IMR-90 (cell line): ENCODE results near the gene ZMYND10. TPM values are rescaled to one million over a fixed set of nuclear protein-coding genes. Genes with fewer than 3 reads are reported as not detected.

Experiments
- ATAC-seq: fragments of 200-7000 bp; cut with Tn5 transposase; 2 replicates; pipeline ENCODE4 v1.9.1; 2020; ENCODE audit warnings: low read depth, mild to moderate bottlenecking, moderate library complexity
- BruUV-seq: library from RNA; stranded (reverse); fragments of 400-500 nt; replicated peaks from 2 replicates; lab custom pipeline; 2021; lab: Mats Ljungman, UMichigan
- CTCF ChIA-PET: fragments of 300-600 bp; formaldehyde crosslinking; extraction: SDS; loops from one replicate; lab custom pipeline; 2021; ENCODE audit warnings: antibody characterized with exemption; lab: Yijun Ruan, JAX
- POLR2A ChIA-PET: fragments of 300-600 bp; sonication (Branson Sonifier 250); formaldehyde crosslinking; loops from one replicate; lab custom pipeline; 2022; ENCODE audit warnings: antibody characterized with exemption; ENCODE audit not compliant: unreplicated experiment; lab: Charles Lee
- DNase-seq: peaks from one replicate; pipeline ENCODE4 v3.0.0; 2013
- H2AFZ ChIP-seq: replicated peaks from 2 replicates; pipeline ENCODE3; 2013; ENCODE audit warnings: low read length, mild to moderate bottlenecking; ENCODE audit not compliant: poor library complexity
- H2AK5ac ChIP-seq: 2 replicates; pipeline ENCODE4 v1.6.1; 2013; ENCODE audit warnings: low read depth, low read length, inconsistent platforms
- H2AK9ac ChIP-seq: replicated peaks from 2 replicates; pipeline ENCODE3; 2013; ENCODE audit warnings: mild to moderate bottlenecking, low read depth, low read length, moderate library complexity; ENCODE audit not compliant: poor library complexity
- H2BK120ac ChIP-seq: 2 replicates; pipeline ENCODE4 v1.6.1; 2013; ENCODE audit warnings: low read depth, low read length, inconsistent platforms
- H2BK15ac ChIP-seq: 3 replicates; pipeline ENCODE4 v1.6.1; 2013; ENCODE audit warnings: low read depth, low read length, inconsistent platforms
- H2BK20ac ChIP-seq: 2 replicates; pipeline ENCODE4 v1.6.1; 2013; ENCODE audit warnings: low read depth, mild to moderate bottlenecking, inconsistent platforms, low read length, moderate library complexity
- H2BK5ac ChIP-seq: 2 replicates; pipeline ENCODE4 v1.6.1; 2013; ENCODE audit warnings: mild to moderate bottlenecking, low read depth, low read length, inconsistent platforms; ENCODE audit not compliant: poor library complexity, severe bottlenecking
- H3K14ac ChIP-seq: replicated peaks from 2 replicates; pipeline ENCODE4 v1.6.1; 2013; ENCODE audit warnings: low read depth, low read length, inconsistent platforms
- H3K18ac ChIP-seq: 2 replicates; pipeline ENCODE4 v1.6.1; 2013; ENCODE audit warnings: low read depth, low read length, control low read depth
- H3K23ac ChIP-seq: 2 replicates; pipeline ENCODE4 v1.6.1; 2013; ENCODE audit warnings: low read depth, low read length, inconsistent platforms
- H3K27ac ChIP-seq: 2 replicates; pipeline ENCODE4 v1.5.1; 2013; ENCODE audit warnings: mild to moderate bottlenecking, control low read depth, low read length; ENCODE audit not compliant: insufficient read depth
- H3K27me3 ChIP-seq: 2 replicates; pipeline ENCODE4 v1.6.1; 2013; ENCODE audit warnings: low read length; ENCODE audit not compliant: control insufficient read depth, insufficient read depth
- H3K36me3 ChIP-seq: 2 replicates; pipeline ENCODE4 v1.6.1; 2013; ENCODE audit warnings: low read length, mixed read lengths; ENCODE audit not compliant: control insufficient read depth, insufficient read depth
- H3K4ac ChIP-seq: 2 replicates; pipeline ENCODE4 v1.6.1; 2013; ENCODE audit warnings: low read depth, low read length, inconsistent platforms
- H3K4me1 ChIP-seq: 2 replicates; pipeline ENCODE4 v1.6.1; 2013; ENCODE audit warnings: low read length, mixed read lengths; ENCODE audit not compliant: control insufficient read depth, insufficient read depth
- H3K4me2 ChIP-seq: 2 replicates; pipeline ENCODE4 v1.6.1; 2013; ENCODE audit warnings: low read depth, mild to moderate bottlenecking, control low read depth, low read length, moderate library complexity
- H3K4me3 ChIP-seq: 2 replicates; pipeline ENCODE4 v1.5.1; 2013; ENCODE audit warnings: low read depth, mild to moderate bottlenecking, control low read depth, low read length, moderate library complexity; ENCODE audit not compliant: insufficient read depth
- H3K56ac ChIP-seq: 2 replicates; pipeline ENCODE4 v1.6.1; 2013; ENCODE audit warnings: low read length, inconsistent platforms; ENCODE audit not compliant: insufficient read depth; ENCODE audit errors: extremely low read depth
- H3K79me1 ChIP-seq, 2 experiments: 2 replicates each; pipeline ENCODE4 v1.6.1; 2013; ENCODE audit warnings: low read length in 2 of 2, inconsistent platforms in 1 of 2, low read depth in 1 of 2
- H3K9ac ChIP-seq: 2 replicates; pipeline ENCODE4 v1.6.1; 2013; ENCODE audit warnings: low read depth, low read length, control low read depth
- H3K9me1 ChIP-seq: 2 replicates; pipeline ENCODE4 v1.6.1; 2013; ENCODE audit warnings: low read length, inconsistent platforms; ENCODE audit not compliant: insufficient read depth
- H3K9me3 ChIP-seq: 2 replicates; pipeline ENCODE4 v1.6.1; 2013; ENCODE audit warnings: low read length; ENCODE audit not compliant: control insufficient read depth, insufficient read depth
- H4K20me1 ChIP-seq: 2 replicates; pipeline ENCODE4 v1.6.1; 2013; ENCODE audit warnings: low read length, inconsistent platforms; ENCODE audit not compliant: insufficient read depth
- H4K5ac ChIP-seq: 2 replicates; pipeline ENCODE4 v1.6.1; 2013; ENCODE audit warnings: mild to moderate bottlenecking, low read depth, low read length, control low read depth
- H4K8ac ChIP-seq, 2 experiments: 2 replicates each; pipeline ENCODE4 v1.6.1; 2013; ENCODE audit warnings: low read depth in 2 of 2, low read length in 2 of 2, control low read depth in 1 of 2, inconsistent platforms in 1 of 2
- H4K91ac ChIP-seq: 2 replicates; pipeline ENCODE4 v1.6.1; 2013; ENCODE audit warnings: low read depth, low read length, inconsistent platforms; ENCODE audit not compliant: insufficient read depth
- BHLHE40 ChIP-seq: fragments of 150-350 bp; IDR thresholded peaks from 2 replicates; pipeline ENCODE4 v1.6.1; 2016; ENCODE audit warnings: mild to moderate bottlenecking, low read depth, low read length
- CEBPB ChIP-seq: IDR thresholded peaks from 2 replicates; pipeline ENCODE4 v1.6.1; 2012; ENCODE audit warnings: low read depth, low read length, improper control_type of control experiment
- CHD1 ChIP-seq: IDR thresholded peaks from 2 replicates; pipeline ENCODE4 v1.6.1; 2012; ENCODE audit warnings: low read depth, low read length, improper control_type of control experiment
- MAZ ChIP-seq: IDR thresholded peaks from 2 replicates; pipeline ENCODE4 v1.6.1; 2012; ENCODE audit warnings: low read depth, mild to moderate bottlenecking, low read length, improper control_type of control experiment, moderate library complexity, borderline replicate concordance
- NFE2L2 ChIP-seq: fragments of 150-350 bp; IDR thresholded peaks from 2 replicates; pipeline ENCODE4 v1.6.1; 2016; ENCODE audit warnings: low read depth, mild to moderate bottlenecking, low read length
- RAD21 ChIP-seq: IDR thresholded peaks from 2 replicates; pipeline ENCODE4 v1.6.1; 2012; ENCODE audit warnings: low read length, improper control_type of control experiment
- RFX5 ChIP-seq: IDR thresholded peaks from 2 replicates; pipeline ENCODE4 v1.8.0; 2012; ENCODE audit warnings: low read depth, mild to moderate bottlenecking, low read length, moderate library complexity
- WGBS, 2 experiments: methylation state at CpG; one replicate each; pipeline versions ENCODE4 v1.1.5 to v1.1.7; 2013; ENCODE audit warnings: missing lambda C conversion rate in 2 of 2; ENCODE audit not compliant: insufficient read length in 1 of 2; ENCODE audit errors: extremely low coverage in 2 of 2; 5-methylcytosine and 5-hydroxymethylcytosine counted together
- dilution Hi-C: fragments of 300-500 bp; cut with HindIII; formaldehyde crosslinking; loops from one replicate; pipeline ENCODE4 v1.14.3; 2018; ENCODE audit warnings: low sequenced_read_pairs; ENCODE audit not compliant: unreplicated experiment
- in situ Hi-C: fragments of 300-500 bp; cut with MboI; formaldehyde crosslinking; loops from 3 replicates; pipeline ENCODE4 v1.14.3; 2019; ENCODE audit warnings: low sequenced_read_pairs, inconsistent platforms, mixed read lengths
- intact Hi-C: fragments of 100-400 bp; cut with micrococcal nuclease; formaldehyde crosslinking; loops from 2 replicates; pipeline ENCODE4 v1.10.0; 2022
- polyA plus RNA-seq, 3 experiments: library from polyadenylated mRNA; depleted of rRNA; stranded (reverse); fragments of >200 nt; gene quantifications; 2 replicates each; pipeline ENCODE4 v1.2.3, GENCODE V29; 2012; ENCODE audit warnings: low replicate concordance in 1 of 3
- total RNA-seq: library from RNA; depleted of rRNA; stranded (reverse); fragments of >200 nt; gene quantifications from 2 replicates; pipeline ENCODE4 v1.2.3, GENCODE V29; 2012
- TF ChIP-seq, protein P1 (sequence below): fragments of 150-350 bp; IDR thresholded peaks from 2 replicates; pipeline ENCODE4 v1.6.1; 2016; ENCODE audit warnings: low read depth, mild to moderate bottlenecking, low read length, moderate library complexity, borderline replicate concordance
- TF ChIP-seq, protein P2 (sequence below): fragments of 150-350 bp; IDR thresholded peaks from 2 replicates; pipeline ENCODE4 v1.6.1; 2017; ENCODE audit warnings: mild to moderate bottlenecking, antibody characterized with exemption, low read length, low read depth

ZMYND10 gene
- total and polyA plus RNA-seq, 2 of the 4 experiments (the other 2 are of a cell fraction), result 1.1 to 1.4 TPM

DNA sequence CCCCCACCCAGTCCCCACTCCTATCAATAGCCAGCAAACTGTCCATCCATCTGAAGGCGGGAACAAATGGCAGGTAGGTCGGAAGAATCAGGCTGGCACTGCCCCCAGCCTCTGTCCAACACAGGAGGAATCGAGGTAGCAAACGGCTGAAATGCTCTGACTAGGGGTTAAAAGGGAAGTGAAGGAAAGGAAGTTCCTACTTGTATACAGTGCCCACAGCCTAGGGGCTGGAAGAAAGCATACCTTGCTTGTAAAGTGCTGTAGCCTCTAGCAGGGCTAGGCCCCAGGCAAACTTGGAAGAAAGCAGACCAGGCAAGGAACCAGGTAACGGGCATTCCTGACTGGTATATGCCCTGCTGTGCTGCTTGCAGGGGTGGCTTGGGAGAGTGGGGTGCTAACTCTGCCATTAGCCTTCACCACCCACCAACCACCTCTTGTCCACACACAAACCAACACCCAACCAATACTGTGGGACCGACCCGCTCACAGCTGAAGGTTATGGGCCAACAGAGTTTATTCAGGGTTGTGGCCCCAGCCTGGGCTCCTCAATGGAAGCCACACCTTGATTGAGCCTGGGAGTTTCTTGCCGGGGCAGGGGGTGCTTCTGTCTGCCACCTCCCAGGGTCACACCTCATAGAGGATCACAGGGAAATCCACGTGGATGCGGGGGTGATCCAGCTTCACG is 19.9 kb downstream of the ZMYND10 start:
- Histone ChIP-seq H2BK120ac (no peak overlapping the region), H2AFZ (no peak overlapping the region), H4K5ac (no peak overlapping the region), H2AK9ac (no peak overlapping the region), H3K79me1 (peaks cover 20 to 36% of the 10 kb centered on the region in 2 experiments; a peak in 3 of 4 replicates), H3K23ac (no peak overlapping the region), H3K14ac (no peak overlapping the region), H2BK5ac (no peak overlapping the region), H3K4me2 (no peak overlapping the region), H4K91ac (no peak overlapping the region), H4K20me1 (peaks cover 7% of the 10 kb centered on the region), H3K4ac (no peak overlapping the region), H3K27ac (no peak overlapping the region), H3K36me3 (peaks cover 17% of the 10 kb centered on the region), H3K4me1 (peaks cover 16% of the 10 kb centered on the region), H3K27me3 (no peaks in the 10 kb centered on the region), H3K9ac (no peak overlapping the region), H4K8ac (no peak overlapping the region), H2BK15ac (no peak overlapping the region), H2BK20ac (no peak overlapping the region), H3K9me3 (no peaks in the 10 kb centered on the region), H3K56ac (no peak overlapping the region), H3K4me3 (no peak overlapping the region), H2AK5ac (no peak overlapping the region), H3K18ac (no peak overlapping the region), H3K9me1 (no peaks in the 10 kb centered on the region)
- ChIA-PET POLR2A (no interaction called here), CTCF (no interaction called here)
- dilution Hi-C loops (no loop called here), in situ Hi-C loops (loop anchor here (25.0 kb wide), 3 partner anchors 1062 to 1837 kb away; partner anchors contain the start of genes ABHD14B, GPR62, MANF and PCBP4), intact Hi-C loops (no loop called here)
- no peak for TF ChIP-seq CHD1
- TF ChIP-seq NFE2L2, result no peak
- TF ChIP-seq, protein P1, sequence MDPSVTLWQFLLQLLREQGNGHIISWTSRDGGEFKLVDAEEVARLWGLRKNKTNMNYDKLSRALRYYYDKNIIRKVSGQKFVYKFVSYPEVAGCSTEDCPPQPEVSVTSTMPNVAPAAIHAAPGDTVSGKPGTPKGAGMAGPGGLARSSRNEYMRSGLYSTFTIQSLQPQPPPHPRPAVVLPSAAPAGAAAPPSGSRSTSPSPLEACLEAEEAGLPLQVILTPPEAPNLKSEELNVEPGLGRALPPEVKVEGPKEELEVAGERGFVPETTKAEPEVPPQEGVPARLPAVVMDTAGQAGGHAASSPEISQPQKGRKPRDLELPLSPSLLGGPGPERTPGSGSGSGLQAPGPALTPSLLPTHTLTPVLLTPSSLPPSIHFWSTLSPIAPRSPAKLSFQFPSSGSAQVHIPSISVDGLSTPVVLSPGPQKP, result no peak
- TF ChIP-seq BHLHE40, result no peak
- TF ChIP-seq MAZ, result no peak
- no peak for TF ChIP-seq CEBPB
- no peak for TF ChIP-seq RFX5
- no peak for TF ChIP-seq RAD21
- TF ChIP-seq, protein P2, sequence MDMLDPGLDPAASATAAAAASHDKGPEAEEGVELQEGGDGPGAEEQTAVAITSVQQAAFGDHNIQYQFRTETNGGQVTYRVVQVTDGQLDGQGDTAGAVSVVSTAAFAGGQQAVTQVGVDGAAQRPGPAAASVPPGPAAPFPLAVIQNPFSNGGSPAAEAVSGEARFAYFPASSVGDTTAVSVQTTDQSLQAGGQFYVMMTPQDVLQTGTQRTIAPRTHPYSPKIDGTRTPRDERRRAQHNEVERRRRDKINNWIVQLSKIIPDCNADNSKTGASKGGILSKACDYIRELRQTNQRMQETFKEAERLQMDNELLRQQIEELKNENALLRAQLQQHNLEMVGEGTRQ, result no peak
- no TSS peak for BruUV-seq
- no peak for DNase-seq
- whole genome bisulfite sequencing, 2 experiments, result 80% methylated on average over 1 of the region's 11 CpGs; no CpG with 5 or more reads in 1 of the 2 experiments
- no peak for ATAC-seq
